Renal cortex interstitium (tissue), 11 donors: ENCODE measurements around the gene TTC13. TPM values are rescaled to one million over a fixed set of nuclear protein-coding genes. Genes with fewer than 3 reads are reported as not detected.
A peak's percentile ranks its signal among the peaks of the same experiment; 100 is the strongest.

Source experiments
- DNase-seq, 11 donors: peaks; one replicate each; pipeline ENCODE4 v3.0.0-alpha.2; 2013; ENCODE audit warnings: low read depth in 9 of 11, low spot score in 4 of 11; ENCODE audit errors: extremely low read depth in 1 of 11
- polyA plus RNA-seq, 3 donors: library from polyadenylated mRNA; unstranded; fragments of 120-200 nt; gene quantifications; one replicate each; pipeline ENCODE4 v1.2.1, GENCODE V29; 2013; ENCODE audit not compliant: insufficient read length in 3 of 3

Gene TTC13
- polyA plus RNA-seq, 3 donors = 17.6 to 19.9 (median 19.7) TPM

GRCh38 chr1:230865062-230865817 is 113.4 kb downstream of the TTC13 start:
- no peak for DNase-seq

GRCh38 chr1:230864441-230864840 is 114.2 kb downstream of the TTC13 start:
- DNase-seq = no peak

- DNase-seq = no peak
Measured at GRCh38 chr1:230863449-230863848, 115.2 kb downstream of the TTC13 start.

- DNase-seq = no peak
Measured at GRCh38 chr1:230861970-230862595, 116.6 kb downstream of the TTC13 start.

GRCh38 chr1:230861489-230861888 is 117.2 kb downstream of the TTC13 start:
- no peak for DNase-seq

- DNase-seq = no peak
Measured at GRCh38 chr1:230860617-230861384, 117.9 kb downstream of the TTC13 start.

GRCh38 chr1:230858918-230859729 is 119.5 kb downstream of the TTC13 start:
- DNase-seq = peak in 1 of 11 donors; percentile 56

GRCh38 chr1:230858236-230858820 is 120.3 kb downstream of the TTC13 start:
- DNase-seq = no peak

- DNase-seq = no peak
Measured at GRCh38 chr1:230857822-230858221, 120.8 kb downstream of the TTC13 start.

- DNase-seq = no peak
Measured at GRCh38 chr1:230857077-230857476, 121.6 kb downstream of the TTC13 start.

Other genes with a start within 250 kb of the TTC13 start
- gene CAPN9, start 231.5 kb downstream of the TTC13 start, polyA plus RNA-seq = 1 to 10 TPM in 2 of 3 donors, under 1 TPM in 1; 0.98 to 1.3 (median 1.2) TPM
- gene C1orf198, start 110.3 kb downstream of the TTC13 start, polyA plus RNA-seq = 10 to 100 TPM; 79.8 to 90.9 (median 90.9) TPM
- 10 to 100 TPM; 21.4 to 29.5 (median 25.1) TPM for gene ARV1, start 233 bp upstream of the TTC13 start, polyA plus RNA-seq
- gene FAM89A, start 61.4 kb upstream of the TTC13 start, polyA plus RNA-seq = 10 to 100 TPM; 12.8 to 19.2 (median 16.6) TPM
- under 1 TPM; 0.05 to 0.09 (median 0.08) TPM for gene TRIM67, start 183.2 kb upstream of the TTC13 start, polyA plus RNA-seq